ENCODE measurements around the gene SIN3B. TPM values are rescaled to one million over a fixed set of nuclear protein-coding genes. Genes with fewer than 3 reads are reported as not detected.
"Not testable (repeated sequence)": the region's sequence is repeated elsewhere in the genome, so short reads cannot be mapped to it uniquely, and the experiment has no call there.

Gene SIN3B
- total and polyA plus RNA-seq, 2 experiments from 2014 or later, result 14.9 to 18.7 TPM

- no peaks in the 10 kb centered on the region for H3F3A ChIP-seq (ENCODE audit: insufficient read depth)
- no peaks in the 10 kb centered on the region for H3K9me2 ChIP-seq (ENCODE audit: insufficient read depth)
- peaks cover 8% of the 10 kb centered on the region for H3K36me3 ChIP-seq (ENCODE audit: low read depth)
- H3K27me3 ChIP-seq (replicated peaks; ENCODE audit: insufficient read depth), result no peaks in the 10 kb centered on the region
- H2AFZ ChIP-seq, result no peak overlapping the region
- TF ChIP-seq EZH2phosphoT487 (IDR thresholded peaks at IDR 0.05; ENCODE audit: insufficient read depth, low read depth), result no peak
- no peak for TF ChIP-seq EZH2 (IDR thresholded peaks at IDR 0.05; ENCODE audit: insufficient read depth, poor library complexity, severe bottlenecking)
- no peaks in the 10 kb centered on the region for H4K20me1 ChIP-seq (ENCODE audit: insufficient read depth)
- H3K9me3 ChIP-seq (ENCODE audit: low read depth), result no peaks in the 10 kb centered on the region
- no peak overlapping the region for H3K4me3 ChIP-seq
- in situ Hi-C loops (cut with MboI), result no loop called here
- no peak for DNase-seq
- 48 to 53% methylated on average over 7 of the region's 7 CpGs for WGBS, 2 experiments (ENCODE audit: low coverage in 1 of 2, low lambda C conversion rate in 2 of 2, missing lambda C conversion rate in 2 of 2)
- H3K4me2 ChIP-seq (ENCODE audit: unreplicated experiment), result no peak overlapping the region
- H3K4me1 ChIP-seq (ENCODE audit: insufficient read depth), result no peaks in the 10 kb centered on the region
- H3K27ac ChIP-seq, result no peak overlapping the region
- H3K79me2 ChIP-seq (ENCODE audit: insufficient read depth), result peaks cover 24% of the 10 kb centered on the region
- no peak overlapping the region for H3K9ac ChIP-seq
Observed at GRCh38 chr19:16871871-16872270, 42.7 kb downstream of the SIN3B start.

DNA sequence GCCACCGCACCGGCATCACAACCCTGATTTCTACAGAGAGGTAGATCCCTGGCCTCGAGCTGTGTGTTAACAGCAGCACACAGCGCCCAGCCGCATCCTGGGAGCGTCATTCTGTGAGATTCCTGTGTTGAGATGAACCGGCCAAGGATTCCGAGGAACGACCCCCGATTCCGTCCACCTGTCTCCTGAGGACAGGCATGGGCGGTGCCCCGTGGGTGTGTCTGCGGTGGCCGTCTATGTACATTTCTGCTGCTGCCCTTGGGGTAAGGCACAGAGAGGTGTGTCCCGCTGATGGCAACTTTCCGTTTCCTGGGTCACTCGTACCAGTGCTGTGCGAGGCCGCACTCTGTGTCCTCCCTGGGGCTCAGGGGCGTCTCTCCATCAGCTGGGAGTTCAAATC is 43.5 kb downstream of the SIN3B start:
- peaks cover 4% of the 10 kb centered on the region for H3K36me3 ChIP-seq (ENCODE audit: low read depth)
- H3K27me3 ChIP-seq (replicated peaks; ENCODE audit: insufficient read depth), result no peaks in the 10 kb centered on the region
- H3K9ac ChIP-seq, result no peak overlapping the region
- H3F3A ChIP-seq (ENCODE audit: insufficient read depth), result no peaks in the 10 kb centered on the region
- H3K27ac ChIP-seq, result no peak overlapping the region
- no peak for DNase-seq
- in situ Hi-C loops (cut with MboI), result no loop called here
- TF ChIP-seq EZH2phosphoT487 (IDR thresholded peaks at IDR 0.05; ENCODE audit: insufficient read depth, low read depth), result no peak
- TF ChIP-seq EZH2 (IDR thresholded peaks at IDR 0.05; ENCODE audit: insufficient read depth, poor library complexity, severe bottlenecking), result no peak
- no peaks in the 10 kb centered on the region for H4K20me1 ChIP-seq (ENCODE audit: insufficient read depth)
- H3K9me2 ChIP-seq (ENCODE audit: insufficient read depth), result no peaks in the 10 kb centered on the region
- no peak overlapping the region for H2AFZ ChIP-seq
- no peaks in the 10 kb centered on the region for H3K4me1 ChIP-seq (ENCODE audit: insufficient read depth)
- H3K9me3 ChIP-seq (ENCODE audit: low read depth), result no peaks in the 10 kb centered on the region
- no peak overlapping the region for H3K4me3 ChIP-seq
- peaks cover 24% of the 10 kb centered on the region for H3K79me2 ChIP-seq (ENCODE audit: insufficient read depth)
- H3K4me2 ChIP-seq (ENCODE audit: unreplicated experiment), result no peak overlapping the region
- WGBS, 2 experiments (ENCODE audit: low coverage in 1 of 2, low lambda C conversion rate in 2 of 2, missing lambda C conversion rate in 2 of 2), result 96% methylated on average over 21 of the region's 21 CpGs

- H3K9ac ChIP-seq, result no peak overlapping the region
- in situ Hi-C loops (cut with MboI), result no loop called here
- DNase-seq, result no peak
- no peaks in the 10 kb centered on the region for H3K9me2 ChIP-seq (ENCODE audit: insufficient read depth)
- H3K27me3 ChIP-seq (replicated peaks; ENCODE audit: insufficient read depth), result no peaks in the 10 kb centered on the region
- H4K20me1 ChIP-seq (ENCODE audit: insufficient read depth), result no peaks in the 10 kb centered on the region
- peaks cover 24% of the 10 kb centered on the region for H3K79me2 ChIP-seq (ENCODE audit: insufficient read depth)
- no peak overlapping the region for H3K4me2 ChIP-seq (ENCODE audit: unreplicated experiment)
- 97% methylated on average over 3 of the region's 3 CpGs for WGBS, 2 experiments (ENCODE audit: low coverage in 1 of 2, low lambda C conversion rate in 2 of 2, missing lambda C conversion rate in 2 of 2)
- H3F3A ChIP-seq (ENCODE audit: insufficient read depth), result no peaks in the 10 kb centered on the region
- peaks cover 4% of the 10 kb centered on the region for H3K36me3 ChIP-seq (ENCODE audit: low read depth)
- TF ChIP-seq EZH2 (IDR thresholded peaks at IDR 0.05; ENCODE audit: insufficient read depth, poor library complexity, severe bottlenecking), result no peak
- no peaks in the 10 kb centered on the region for H3K9me3 ChIP-seq (ENCODE audit: low read depth)
- no peak overlapping the region for H2AFZ ChIP-seq
- no peaks in the 10 kb centered on the region for H3K4me1 ChIP-seq (ENCODE audit: insufficient read depth)
- no peak overlapping the region for H3K4me3 ChIP-seq
- H3K27ac ChIP-seq, result no peak overlapping the region
Observed at GRCh38 chr19:16873594-16873993, 44.4 kb downstream of the SIN3B start.

DNA sequence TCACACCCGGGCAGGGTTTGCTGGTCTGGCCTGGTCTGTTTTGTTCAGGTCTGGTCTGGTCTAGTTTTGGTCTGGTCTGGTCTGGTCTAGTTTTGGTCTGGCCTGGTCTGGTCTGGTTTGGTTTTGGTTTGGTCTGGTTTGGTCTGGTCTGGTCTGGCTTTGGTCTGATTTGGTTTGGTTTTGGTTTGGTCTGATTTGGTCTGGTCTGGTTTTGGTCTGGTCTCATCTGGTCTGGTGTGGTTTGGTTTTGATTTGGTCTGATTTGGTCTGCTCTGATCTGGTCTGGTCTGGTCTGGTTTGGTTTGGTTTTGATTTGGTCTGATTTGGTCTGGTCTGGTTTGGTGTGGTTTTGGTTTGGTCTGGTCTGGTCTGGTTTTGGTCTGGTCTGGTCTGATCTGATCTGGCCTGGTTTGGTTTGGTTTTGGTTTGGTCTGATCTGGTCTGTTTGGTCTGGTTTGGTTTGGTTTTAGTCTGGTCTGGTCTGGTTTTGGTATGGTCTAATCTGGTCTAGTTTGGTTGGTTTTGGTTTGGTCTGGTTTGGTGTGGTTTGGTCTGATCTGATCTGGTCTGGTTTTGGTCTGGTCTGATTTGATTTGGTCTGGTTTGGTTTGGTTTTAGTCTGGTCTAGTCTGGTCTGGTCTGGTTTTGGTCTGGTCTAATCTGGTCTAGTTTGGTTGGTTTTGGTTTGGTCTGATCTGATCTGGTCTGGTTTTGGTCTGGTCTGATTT is 45.2 kb downstream of the SIN3B start:
- H3K9me2 ChIP-seq (ENCODE audit: insufficient read depth), result no peaks in the 10 kb centered on the region
- no peak overlapping the region for H3K4me2 ChIP-seq (ENCODE audit: unreplicated experiment)
- H3K79me2 ChIP-seq (ENCODE audit: insufficient read depth), result peaks cover 24% of the 10 kb centered on the region
- no peaks in the 10 kb centered on the region for H4K20me1 ChIP-seq (ENCODE audit: insufficient read depth)
- H3K36me3 ChIP-seq (ENCODE audit: low read depth), result peaks cover 4% of the 10 kb centered on the region
- no peak overlapping the region for H3K9ac ChIP-seq
- no peaks in the 10 kb centered on the region for H3K27me3 ChIP-seq (replicated peaks; ENCODE audit: insufficient read depth)
- H3F3A ChIP-seq (ENCODE audit: insufficient read depth), result no peaks in the 10 kb centered on the region
- in situ Hi-C loops (cut with MboI), result no loop called here
- no peak overlapping the region for H3K4me3 ChIP-seq
- no peak for DNase-seq
- no peaks in the 10 kb centered on the region for H3K9me3 ChIP-seq (ENCODE audit: low read depth)
- H3K27ac ChIP-seq, result 0 out of 2 replicates have a peak overlapping the region, but pooled peaks have one; percentile 1
- H2AFZ ChIP-seq, result no peak overlapping the region
- TF ChIP-seq EZH2phosphoT487 (IDR thresholded peaks at IDR 0.05; ENCODE audit: insufficient read depth, low read depth), result no peak
- no peak for TF ChIP-seq EZH2 (IDR thresholded peaks at IDR 0.05; ENCODE audit: insufficient read depth, poor library complexity, severe bottlenecking)
- no peaks in the 10 kb centered on the region for H3K4me1 ChIP-seq (ENCODE audit: insufficient read depth)
- 56 to 64% methylated on average over 1 of the region's 1 CpG for WGBS, 2 experiments (ENCODE audit: low coverage in 1 of 2, low lambda C conversion rate in 2 of 2, missing lambda C conversion rate in 2 of 2)

DNA sequence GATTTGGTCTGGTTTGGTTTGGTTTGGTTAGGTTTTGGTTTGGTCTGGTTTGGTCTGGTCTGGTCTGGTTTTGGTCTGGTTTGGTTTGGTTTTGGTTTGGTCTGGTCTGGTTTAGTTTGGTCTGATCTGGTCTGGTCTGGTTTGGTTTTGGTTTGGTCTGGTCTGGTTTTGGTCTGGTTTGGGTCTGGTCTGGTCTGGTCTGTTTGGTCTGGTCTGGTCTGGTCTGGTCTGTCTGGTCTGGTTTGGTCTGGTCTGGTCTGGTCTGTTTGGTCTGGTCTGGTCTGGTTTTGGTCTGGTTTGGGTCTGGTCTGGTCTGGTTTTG is 45.7 kb downstream of the SIN3B start:
- DNase-seq; H3K36me3 ChIP-seq (ENCODE audit: low read depth); H3K9ac ChIP-seq; H2AFZ ChIP-seq; H3K4me2 ChIP-seq (ENCODE audit: unreplicated experiment); H3K9me2 ChIP-seq (ENCODE audit: insufficient read depth); H3K4me1 ChIP-seq (ENCODE audit: insufficient read depth); H3K27me3 ChIP-seq (replicated peaks; ENCODE audit: insufficient read depth); in situ Hi-C loops (cut with MboI); H4K20me1 ChIP-seq (ENCODE audit: insufficient read depth); H3F3A ChIP-seq (ENCODE audit: insufficient read depth); H3K9me3 ChIP-seq (ENCODE audit: low read depth); H3K4me3 ChIP-seq: not testable (repeated sequence)
- Histone ChIP-seq H3K79me2 (ENCODE audit: insufficient read depth) (peaks cover 24% of the 10 kb centered on the region), H3K27ac (0 out of 2 replicates have a peak overlapping the region, but pooled peaks have one; percentile 1)

Data from GM23248 (cell line).